H1 (cell line): ENCODE measurements around the gene ZNF493. TPM values are rescaled to one million over a fixed set of nuclear protein-coding genes. Genes with fewer than 3 reads are reported as not detected.

ENCODE experiments used
- KDM5A ChIP-seq: fragments of 200-600 bp; IDR thresholded peaks from 2 replicates; pipeline ENCODE4 v1.7.1; 2012; ENCODE audit warnings: mild to moderate bottlenecking, low read length, inconsistent platforms, mixed read lengths
- RFX5 ChIP-seq: IDR thresholded peaks from 2 replicates; pipeline ENCODE4 v1.6.1; 2011; ENCODE audit warnings: low read depth, low read length, improper control_type of control experiment, borderline replicate concordance
- USF2 ChIP-seq: IDR thresholded peaks from 2 replicates; pipeline ENCODE4 v1.6.1; 2011; ENCODE audit warnings: low read length, improper control_type of control experiment
- polyA plus RNA-seq, 7 experiments: library from polyadenylated mRNA; depleted of rRNA in 3 of 7; stranded (reverse) in 5 of 7; unstranded in 2 of 7; fragments of >200 nt in 5 of 7; fragments of 200-250 nt in 2 of 7; gene quantifications; 1 replicate in 5 of 7; 2 replicates in 1 of 7; 4 replicates in 1 of 7; pipeline versions ENCODE4 v1.2.1 to v1.2.3, GENCODE V29; 2011 to 2013; ENCODE audit warnings: missing spikeins in 2 of 7, mixed read lengths in 2 of 7
- total RNA-seq: library from RNA; stranded (reverse); fragmentation: NEBNext Ultra II Directional; extraction: Animal tissue kit (Norgen Biotek cat#: 25700); gene quantifications from 2 replicates; pipeline ENCODE4 v1.2.1, GENCODE V29; 2021

The ZNF493 gene
- total and polyA plus RNA-seq, 2 of the 8 experiments (the other 6 are each of a cell fraction or from before 2014, with no cell fraction given) = 9.0 to 32.2 TPM

GRCh38 chr19:21410166-21410565 lies 13.2 kb downstream of the ZNF493 start (continued):
- TF ChIP-seq RFX5 = no peak
- no peak for TF ChIP-seq USF2
- TF ChIP-seq KDM5A = no peak
